HG03025 (cell line): ENCODE measurements around the gene OSM.
"Not testable (repeated sequence)": the region's sequence is repeated elsewhere in the genome, so short reads cannot be mapped to it uniquely, and the experiment has no call there.

ENCODE experiments used
- ATAC-seq: cut with Tn5 transposase; IDR thresholded peaks from one replicate; pipeline ENCODE4 v1.9.1; 2021; ENCODE audit warnings: mild to moderate bottlenecking, moderate library complexity; ENCODE audit not compliant: unreplicated experiment, low FRiP score

The OSM gene

GRCh38 chr22:30230330-30230729, 36.3 kb downstream of the OSM start:
- ATAC-seq = no peak

- ATAC-seq = no peak
Observed at GRCh38 chr22:30228509-30229359, 37.9 kb downstream of the OSM start.

- no peak for ATAC-seq
Observed at GRCh38 chr22:30227438-30228228, 39.0 kb downstream of the OSM start.

- no peak for ATAC-seq
Observed at GRCh38 chr22:30226192-30226832, 40.3 kb downstream of the OSM start.

- ATAC-seq = no peak
Observed at GRCh38 chr22:30225220-30225927, 41.3 kb downstream of the OSM start.

GRCh38 chr22:30224161-30224857, 42.3 kb downstream of the OSM start:
- ATAC-seq = no peak

GRCh38 chr22:30223303-30223702, 43.3 kb downstream of the OSM start:
- no peak for ATAC-seq

GRCh38 chr22:30222321-30222720, 44.3 kb downstream of the OSM start:
- ATAC-seq = no peak

- ATAC-seq = no peak
Observed at GRCh38 chr22:30221121-30221992, 45.3 kb downstream of the OSM start.

GRCh38 chr22:30220338-30221012, 46.2 kb downstream of the OSM start:
- no peak for ATAC-seq

- ATAC-seq = no peak
Observed at GRCh38 chr22:30219668-30220278, 46.9 kb downstream of the OSM start.

GRCh38 chr22:30219049-30219654, 47.5 kb downstream of the OSM start:
- ATAC-seq = no peak

GRCh38 chr22:30217698-30218560, 48.7 kb downstream of the OSM start:
- ATAC-seq = no peak

- ATAC-seq = no peak
Observed at GRCh38 chr22:30216710-30217109, 49.9 kb downstream of the OSM start.

- not testable (repeated sequence) for ATAC-seq
Observed at GRCh38 chr22:30216272-30216671, 50.4 kb downstream of the OSM start.

GRCh38 chr22:30214703-30215407, 51.8 kb downstream of the OSM start:
- ATAC-seq = no peak
